Measurements from ENCODE around the gene NACC1. TPM values are rescaled to one million over a fixed set of nuclear protein-coding genes. Genes with fewer than 3 reads are reported as not detected.
"Not testable (repeated sequence)": the region's sequence is repeated elsewhere in the genome, so short reads cannot be mapped to it uniquely, and the experiment has no call there.

NACC1 gene
- total and polyA plus RNA-seq, 9 donors = 3.2 to 31.4 (median 17.5) TPM

GRCh38 chr19:13165162-13165997 is 47.3 kb downstream of the NACC1 start:
- no peak overlapping the region for H3K4me3 ChIP-seq
- H3K27ac ChIP-seq = peak overlapping the region; percentile 71 to 73
- peaks cover 7% of the 10 kb centered on the region for H3K4me1 ChIP-seq (ENCODE audit: insufficient read depth)
- TF ChIP-seq, protein P1, sequence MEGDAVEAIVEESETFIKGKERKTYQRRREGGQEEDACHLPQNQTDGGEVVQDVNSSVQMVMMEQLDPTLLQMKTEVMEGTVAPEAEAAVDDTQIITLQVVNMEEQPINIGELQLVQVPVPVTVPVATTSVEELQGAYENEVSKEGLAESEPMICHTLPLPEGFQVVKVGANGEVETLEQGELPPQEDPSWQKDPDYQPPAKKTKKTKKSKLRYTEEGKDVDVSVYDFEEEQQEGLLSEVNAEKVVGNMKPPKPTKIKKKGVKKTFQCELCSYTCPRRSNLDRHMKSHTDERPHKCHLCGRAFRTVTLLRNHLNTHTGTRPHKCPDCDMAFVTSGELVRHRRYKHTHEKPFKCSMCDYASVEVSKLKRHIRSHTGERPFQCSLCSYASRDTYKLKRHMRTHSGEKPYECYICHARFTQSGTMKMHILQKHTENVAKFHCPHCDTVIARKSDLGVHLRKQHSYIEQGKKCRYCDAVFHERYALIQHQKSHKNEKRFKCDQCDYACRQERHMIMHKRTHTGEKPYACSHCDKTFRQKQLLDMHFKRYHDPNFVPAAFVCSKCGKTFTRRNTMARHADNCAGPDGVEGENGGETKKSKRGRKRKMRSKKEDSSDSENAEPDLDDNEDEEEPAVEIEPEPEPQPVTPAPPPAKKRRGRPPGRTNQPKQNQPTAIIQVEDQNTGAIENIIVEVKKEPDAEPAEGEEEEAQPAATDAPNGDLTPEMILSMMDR (IDR thresholded peaks at IDR 0.05) = no peak
- TF ChIP-seq EP300 (IDR thresholded peaks at IDR 0.05) (no peak), POLR2A (IDR thresholded peaks at IDR 0.05) (no peak)
- 77 to 81% (median 80%) methylated on average over 19 of the region's 19 CpGs for WGBS, 3 donors
- H3K27me3 ChIP-seq = no peaks in the 10 kb centered on the region
- no peaks in the 10 kb centered on the region for H3K36me3 ChIP-seq
- H3K9me3 ChIP-seq = no peaks in the 10 kb centered on the region
- DNase-seq = no peak
- intact Hi-C loops (cut with DNase I) = loop anchor here in 1 of 4 donors (10.0 kb wide), 1 partner anchor 699 kb away; no protein-coding TSS in a partner anchor

DNA sequence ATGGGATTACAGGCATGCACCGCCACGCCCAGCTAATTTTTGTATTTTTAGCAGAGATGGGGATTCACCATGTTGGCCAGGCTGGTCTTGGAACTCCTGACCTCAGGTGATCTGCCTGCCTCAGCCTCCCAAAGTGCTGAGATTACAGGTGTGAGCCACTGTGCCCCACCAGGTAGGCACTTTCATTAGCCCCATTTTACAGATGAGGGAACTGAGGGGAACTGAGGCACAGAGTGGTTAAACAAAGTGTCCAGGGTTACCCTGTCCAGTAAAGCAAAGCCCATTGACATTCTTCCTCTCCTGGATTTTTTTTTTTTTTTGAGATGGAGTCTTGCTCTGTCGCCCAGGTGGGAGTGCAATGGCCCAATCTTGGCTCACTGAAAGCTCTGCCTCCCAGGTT is 48.1 kb downstream of the NACC1 start:
- 94 to 96% (median 95%) methylated on average over 3 of the region's 3 CpGs for WGBS, 3 donors
- not testable (repeated sequence) for H3K27me3 ChIP-seq; H3K4me3 ChIP-seq; H3K27ac ChIP-seq; H3K9me3 ChIP-seq; H3K4me1 ChIP-seq (ENCODE audit: insufficient read depth); DNase-seq; H3K36me3 ChIP-seq
- intact Hi-C loops (cut with DNase I) = loop anchor here in 1 of 4 donors (10.0 kb wide), 1 partner anchor 699 kb away; no protein-coding TSS in a partner anchor

GRCh38 chr19:13169769-13170168 is 51.7 kb downstream of the NACC1 start:
- no peaks in the 10 kb centered on the region for H3K4me1 ChIP-seq (ENCODE audit: insufficient read depth)
- no peak overlapping the region for H3K27ac ChIP-seq
- no peak for DNase-seq
- no peaks in the 10 kb centered on the region for H3K9me3 ChIP-seq
- no peaks in the 10 kb centered on the region for H3K27me3 ChIP-seq
- no peak overlapping the region for H3K4me3 ChIP-seq
- no peak for TF ChIP-seq EP300 (IDR thresholded peaks at IDR 0.05)
- no peak for TF ChIP-seq POLR2A (IDR thresholded peaks at IDR 0.05)
- TF ChIP-seq, protein P1 (IDR thresholded peaks at IDR 0.05) = no peak
- WGBS, 3 donors = 79 to 85% (median 81%) methylated on average over 5 of the region's 5 CpGs
- intact Hi-C loops (cut with DNase I) = loop anchor here in 1 of 4 donors (10.0 kb wide), 1 partner anchor 695 kb away; no protein-coding TSS in a partner anchor
- no peaks in the 10 kb centered on the region for H3K36me3 ChIP-seq

DNA sequence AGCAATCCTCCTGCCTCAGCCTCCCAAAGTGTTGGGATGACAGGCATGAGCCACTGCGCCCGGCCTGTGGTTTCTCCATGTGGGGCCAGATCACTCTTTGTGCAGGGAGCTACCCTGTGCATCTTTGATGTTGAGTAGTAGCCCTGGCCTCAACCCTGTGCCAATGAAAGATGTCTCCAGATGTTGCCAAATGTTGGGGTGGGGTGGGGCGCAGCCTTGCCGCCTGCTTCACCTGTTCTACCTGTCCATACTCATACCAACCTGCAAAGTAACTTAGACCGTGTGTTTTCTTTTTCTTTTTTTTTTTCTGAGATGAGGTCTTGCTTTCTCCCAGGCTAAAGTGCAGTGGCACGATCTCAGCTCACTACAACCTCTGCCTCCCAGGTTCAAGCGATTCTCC is 53.1 kb downstream of the NACC1 start:
- H3K9me3 ChIP-seq = no peaks in the 10 kb centered on the region
- no peaks in the 10 kb centered on the region for H3K4me1 ChIP-seq (ENCODE audit: insufficient read depth)
- H3K27ac ChIP-seq = no peak overlapping the region
- DNase-seq = no peak
- H3K4me3 ChIP-seq = no peak overlapping the region
- no peak for TF ChIP-seq POLR2A (IDR thresholded peaks at IDR 0.05)
- no peaks in the 10 kb centered on the region for H3K27me3 ChIP-seq
- 91 to 93% (median 92%) methylated on average over 7 of the region's 7 CpGs for WGBS, 3 donors
- H3K36me3 ChIP-seq = no peaks in the 10 kb centered on the region
- intact Hi-C loops (cut with DNase I) = no loop called here

GRCh38 chr19:13172346-13173138 is 54.5 kb downstream of the NACC1 start:
- peak in 4 of 5 donors; percentile 39 to 60 (median 56) for DNase-seq
- H3K36me3 ChIP-seq = no peaks in the 10 kb centered on the region
- no peak overlapping the region for H3K27ac ChIP-seq
- no peaks in the 10 kb centered on the region for H3K9me3 ChIP-seq
- H3K27me3 ChIP-seq = no peaks in the 10 kb centered on the region
- no peak for TF ChIP-seq EP300 (IDR thresholded peaks at IDR 0.05)
- TF ChIP-seq, protein P1 (IDR thresholded peaks at IDR 0.05) = no peak
- TF ChIP-seq POLR2A (IDR thresholded peaks at IDR 0.05) = no peak
- WGBS, 3 donors = 65 to 69% (median 65%) methylated on average over 18 of the region's 18 CpGs
- H3K4me1 ChIP-seq (ENCODE audit: insufficient read depth) = no peaks in the 10 kb centered on the region
- intact Hi-C loops (cut with DNase I) = no loop called here
- H3K4me3 ChIP-seq = no peak overlapping the region

Data from ovary (tissue), 9 donors.